GM20000 (cell line): Measurements from ENCODE around the gene OPTC.

Source experiments
- DNase-seq: peaks from one replicate; pipeline ENCODE4 v3.0.0; 2012; ENCODE audit warnings: low spot score
- CTCF ChIP-seq: IDR thresholded peaks from 2 replicates; pipeline ENCODE4 v1.5.1; 2012; ENCODE audit warnings: mild to moderate bottlenecking, control low read depth; ENCODE audit errors: extremely low read depth, missing control alignments

Gene OPTC

DNA sequence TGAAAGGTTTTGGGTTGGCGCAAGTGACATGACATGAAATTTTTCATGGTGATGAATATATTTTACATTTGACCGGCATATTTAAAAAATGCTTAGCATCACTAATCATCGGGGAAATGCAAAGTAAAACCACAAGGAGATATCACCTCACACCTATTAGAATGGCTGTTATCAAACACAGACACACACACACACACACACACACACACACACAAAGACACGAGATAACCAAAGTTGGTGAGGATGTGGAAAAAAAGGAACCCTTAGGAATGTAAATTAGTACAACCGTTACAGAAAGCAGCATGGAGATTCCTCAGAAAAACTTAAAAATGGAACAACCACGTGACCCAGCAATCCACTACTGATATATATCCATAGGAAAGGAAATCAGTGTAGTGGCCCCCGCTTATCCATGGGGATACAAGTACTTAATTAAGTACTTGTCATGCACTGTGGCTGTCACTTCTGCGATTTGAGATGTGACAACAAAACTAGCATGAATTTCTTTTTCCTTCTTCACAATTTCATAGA, 34.2 kb upstream of the OPTC start:
- DNase-seq = no peak
- TF ChIP-seq CTCF = no peak

DNA sequence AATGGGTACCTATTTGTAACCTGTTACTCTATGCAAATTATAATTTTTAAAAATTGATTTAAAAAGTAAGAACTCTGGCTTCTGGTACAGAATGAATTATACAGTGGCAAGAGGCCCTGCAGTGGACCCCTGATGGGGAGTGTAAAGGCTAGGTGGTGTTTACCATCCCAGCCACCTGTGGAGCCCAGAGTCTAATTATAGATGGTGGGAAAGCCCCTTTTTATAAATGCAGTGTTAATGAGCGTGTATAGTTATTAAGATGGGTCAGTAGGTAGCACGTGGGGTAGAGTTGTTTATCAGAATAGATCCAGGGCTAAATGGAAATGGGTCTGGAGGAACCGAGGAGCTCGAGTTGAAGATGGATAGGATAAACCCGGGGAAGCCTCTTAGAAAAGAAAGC, 32.2 kb upstream of the OPTC start:
- TF ChIP-seq CTCF = no peak
- DNase-seq = no peak

GRCh38 chr1:203462143-203462542, 31.8 kb upstream of the OPTC start:
- no peak for TF ChIP-seq CTCF
- DNase-seq = no peak

DNA sequence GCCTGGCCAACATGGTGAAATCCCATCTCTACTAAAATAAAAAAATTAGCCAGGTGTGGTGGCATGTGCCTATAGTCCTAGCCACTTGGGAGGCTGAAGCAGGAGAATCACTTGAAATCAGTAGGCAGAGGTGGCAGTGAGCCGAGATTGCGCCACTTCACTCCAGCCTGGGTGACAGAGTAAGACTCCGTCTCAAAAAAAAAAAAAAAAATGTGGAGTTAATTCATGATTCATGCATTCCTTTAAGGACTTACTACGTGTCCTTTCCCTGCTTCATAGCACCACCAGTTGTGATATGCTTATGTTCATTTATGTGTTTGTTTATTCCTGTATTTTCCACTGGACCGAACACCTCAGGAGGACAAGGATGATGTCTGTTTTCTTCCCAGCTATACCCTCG, 31.1 kb upstream of the OPTC start:
- DNase-seq = no peak
- no peak for TF ChIP-seq CTCF

DNA sequence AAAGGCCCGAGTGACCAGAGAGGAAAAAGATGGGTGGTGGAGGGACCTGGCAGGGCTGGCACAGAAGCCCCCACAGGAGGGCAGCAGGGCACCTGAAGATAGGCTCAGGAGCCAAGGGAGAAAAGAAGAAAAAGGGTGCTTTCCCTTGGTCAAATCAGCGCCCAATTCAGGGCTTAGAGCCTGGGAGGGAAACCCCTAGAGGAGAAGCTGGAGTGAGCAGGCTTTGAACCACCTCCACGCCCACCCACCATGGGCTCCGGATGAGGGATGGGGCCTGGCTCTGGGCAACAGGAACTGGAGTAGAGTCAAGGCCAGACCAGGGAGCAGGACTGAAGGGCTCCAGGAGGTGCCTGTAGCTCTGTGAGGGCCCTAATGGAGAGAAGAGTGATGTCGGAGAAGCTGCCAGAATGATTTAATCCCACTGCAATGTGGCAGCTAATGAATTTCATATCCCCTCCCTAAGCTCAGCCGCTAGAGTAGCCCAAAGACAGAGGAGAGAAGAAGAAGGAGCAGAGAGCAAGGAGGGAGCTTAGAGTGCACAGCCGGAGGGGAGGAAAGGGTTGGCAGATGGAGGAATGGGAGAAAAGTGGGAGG, 30.4 kb upstream of the OPTC start:
- DNase-seq = no peak

DNA sequence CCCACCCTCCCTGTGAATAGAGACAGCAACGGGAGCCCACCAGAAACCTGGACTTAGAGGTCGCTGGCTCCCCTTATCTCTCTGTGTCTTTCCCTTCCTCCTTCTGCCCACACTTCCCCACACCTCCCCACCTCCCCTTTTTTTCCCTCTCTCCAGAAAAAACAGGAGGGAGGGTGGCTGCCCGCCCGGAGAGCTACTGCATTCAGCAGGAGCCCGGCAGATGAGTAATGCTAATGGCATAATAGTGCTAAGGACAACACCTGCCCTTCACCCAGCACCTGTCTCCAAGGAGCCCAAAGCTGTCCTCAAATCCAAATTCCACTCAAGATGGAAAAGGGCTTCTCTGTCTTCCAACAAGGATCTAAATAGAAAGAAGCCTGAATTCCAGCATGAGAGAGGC, 29.7 kb upstream of the OPTC start:
- no peak for DNase-seq
- TF ChIP-seq CTCF = no peak

More for the DNA sequence above, 30.4 kb upstream of the OPTC start:
- no peak for TF ChIP-seq CTCF

GRCh38 chr1:203464743-203465142, 29.2 kb upstream of the OPTC start:
- TF ChIP-seq CTCF = no peak
- DNase-seq = no peak
